ENCODE measurements around the gene MS4A6E.

- TF ChIP-seq CTCF (conservative IDR thresholded peaks at IDR 0.05; ENCODE audit: low read depth, low read length) = no peak
- TF ChIP-seq EZH2 (IDR thresholded peaks at IDR 0.05; ENCODE audit: borderline replicate concordance, low read depth, low read length, poor library complexity, severe bottlenecking) = no peak
These were observed 6.0 kb upstream of the MS4A6E start for GRCh38 chr11:60321051-60321450.

Measured in A673 (cell line).